Astrocyte of the cerebellum (primary cell): ENCODE measurements around the gene GLRX.

ENCODE experiments used
- DNase-seq: peaks from one replicate; pipeline ENCODE4 v3.0.0-alpha.2; 2011; ENCODE audit warnings: low read depth
- H3K4me3 ChIP-seq: 2 replicates; pipeline ENCODE4 v1.5.1; 2011; ENCODE audit warnings: mild to moderate bottlenecking, low read depth, low read length, moderate library complexity
- in situ Hi-C: cut with HindIII; loops from 2 replicates; pipeline ENCODE4 v1.10.0; 2017; ENCODE audit warnings: low sequenced_read_pairs
- TF ChIP-seq, protein P1 (sequence below): IDR thresholded peaks from 2 replicates; pipeline ENCODE4 v1.5.1; 2012; ENCODE audit warnings: low read length, low read depth, moderate library complexity, mild to moderate bottlenecking; ENCODE audit errors: missing control alignments

The GLRX gene

DNA sequence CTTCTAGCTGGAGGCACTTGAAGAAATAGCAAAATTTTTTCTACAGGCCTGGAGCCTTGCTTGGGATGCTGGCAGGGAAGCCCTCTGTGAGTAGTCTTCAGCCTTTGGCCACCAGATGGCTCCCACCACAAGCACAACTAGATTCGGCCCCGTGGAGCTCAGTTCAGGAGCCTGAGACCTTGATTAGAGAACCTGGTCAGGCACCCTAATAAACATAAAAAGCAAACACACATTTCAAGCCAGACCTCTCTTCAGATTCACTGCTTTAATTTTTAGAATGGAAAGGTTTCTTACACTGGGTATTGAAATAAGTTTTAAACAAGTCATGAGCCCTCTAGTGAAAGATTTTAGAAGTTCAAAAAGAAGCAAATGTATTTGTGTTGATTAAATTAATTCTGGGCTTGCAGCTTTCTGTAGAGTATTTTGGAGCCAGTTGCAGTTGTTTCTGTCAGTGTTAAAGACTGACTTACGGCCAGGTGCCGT, 41.4 kb downstream of the GLRX start:
- no peak overlapping the region for H3K4me3 ChIP-seq
- DNase-seq = peak; percentile 64
- in situ Hi-C loops = no loop called here
- TF ChIP-seq, protein P1, sequence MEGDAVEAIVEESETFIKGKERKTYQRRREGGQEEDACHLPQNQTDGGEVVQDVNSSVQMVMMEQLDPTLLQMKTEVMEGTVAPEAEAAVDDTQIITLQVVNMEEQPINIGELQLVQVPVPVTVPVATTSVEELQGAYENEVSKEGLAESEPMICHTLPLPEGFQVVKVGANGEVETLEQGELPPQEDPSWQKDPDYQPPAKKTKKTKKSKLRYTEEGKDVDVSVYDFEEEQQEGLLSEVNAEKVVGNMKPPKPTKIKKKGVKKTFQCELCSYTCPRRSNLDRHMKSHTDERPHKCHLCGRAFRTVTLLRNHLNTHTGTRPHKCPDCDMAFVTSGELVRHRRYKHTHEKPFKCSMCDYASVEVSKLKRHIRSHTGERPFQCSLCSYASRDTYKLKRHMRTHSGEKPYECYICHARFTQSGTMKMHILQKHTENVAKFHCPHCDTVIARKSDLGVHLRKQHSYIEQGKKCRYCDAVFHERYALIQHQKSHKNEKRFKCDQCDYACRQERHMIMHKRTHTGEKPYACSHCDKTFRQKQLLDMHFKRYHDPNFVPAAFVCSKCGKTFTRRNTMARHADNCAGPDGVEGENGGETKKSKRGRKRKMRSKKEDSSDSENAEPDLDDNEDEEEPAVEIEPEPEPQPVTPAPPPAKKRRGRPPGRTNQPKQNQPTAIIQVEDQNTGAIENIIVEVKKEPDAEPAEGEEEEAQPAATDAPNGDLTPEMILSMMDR = peak; percentile 94

DNA sequence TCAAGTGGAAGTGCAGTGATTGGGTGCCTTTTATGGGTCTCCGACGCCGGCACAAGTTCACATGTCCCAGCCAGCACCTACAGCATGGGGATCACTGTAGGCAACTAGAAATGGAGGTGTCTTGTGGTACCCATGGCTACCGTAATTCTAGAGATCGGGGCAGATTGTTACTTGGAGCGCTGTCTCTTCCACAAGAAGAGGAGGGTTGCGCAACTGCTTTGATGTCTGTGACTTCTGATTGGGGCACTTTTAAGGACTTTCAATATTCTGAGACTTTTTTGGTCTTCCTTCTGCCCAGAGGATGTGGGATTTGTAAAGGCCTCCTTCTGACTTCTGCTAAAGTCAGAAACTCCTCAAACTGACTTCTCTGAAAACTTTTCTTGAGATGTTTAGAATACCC, 41.9 kb downstream of the GLRX start:
- no peak overlapping the region for H3K4me3 ChIP-seq
- TF ChIP-seq, protein P1 = no peak
- in situ Hi-C loops = no loop called here
- no peak for DNase-seq

DNA sequence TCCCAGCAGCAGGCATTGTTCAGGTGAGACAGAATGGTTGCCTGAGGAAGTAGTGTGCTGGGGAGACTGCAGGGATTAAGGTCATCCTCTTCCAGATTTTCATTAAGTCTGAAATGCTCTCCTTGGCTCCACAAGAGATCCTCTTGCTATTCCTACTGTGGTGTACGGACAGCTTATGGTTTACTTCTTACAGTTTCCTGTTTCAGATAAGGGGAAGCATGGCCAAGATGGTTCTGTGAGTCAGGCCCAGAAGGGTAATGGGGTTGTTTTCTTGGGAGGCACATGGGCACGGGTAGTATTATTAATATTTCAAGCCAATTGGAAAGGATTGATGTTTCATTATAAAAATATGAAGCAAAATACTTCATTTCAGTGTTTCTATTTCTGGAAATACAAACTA, 42.9 kb downstream of the GLRX start:
- DNase-seq = no peak
- in situ Hi-C loops = no loop called here
- TF ChIP-seq, protein P1 = no peak
- H3K4me3 ChIP-seq = no peak overlapping the region

DNA sequence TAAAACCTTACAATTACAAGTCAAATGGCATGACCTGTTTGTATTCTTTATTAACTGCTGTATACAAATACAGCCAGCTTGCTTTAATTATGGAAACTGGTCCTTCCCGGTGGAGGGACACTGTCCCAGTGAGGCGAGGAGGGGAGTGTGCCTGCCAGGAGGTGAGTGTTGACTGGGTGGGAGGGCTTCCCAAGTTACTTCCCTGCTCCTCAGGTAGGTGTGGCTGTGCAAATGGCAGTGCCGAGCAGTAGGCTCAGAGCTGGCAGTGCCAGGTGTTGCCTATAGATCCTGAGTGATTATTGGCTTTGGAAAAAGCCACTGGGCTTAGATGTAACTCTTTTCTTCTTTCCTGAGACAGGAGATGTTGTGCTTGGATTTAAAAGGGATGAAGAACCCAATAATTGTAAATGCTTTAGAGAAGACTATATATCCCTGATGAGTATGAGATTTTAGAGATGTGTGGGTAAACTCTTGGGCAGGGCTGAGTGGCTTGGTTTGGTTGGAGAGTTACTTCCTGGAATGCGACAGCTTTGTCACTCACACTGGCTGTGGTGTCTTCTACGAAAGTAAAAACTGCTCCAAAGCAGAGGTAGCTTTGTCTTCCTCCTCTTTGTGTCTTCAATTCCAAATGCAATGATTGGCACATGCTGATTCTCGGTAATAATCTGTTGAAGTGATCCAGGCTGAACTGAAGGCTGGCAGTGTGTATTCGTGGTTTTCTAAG, 43.7 kb downstream of the GLRX start:
- H3K4me3 ChIP-seq = no peak overlapping the region
- in situ Hi-C loops = no loop called here
- DNase-seq = no peak
- TF ChIP-seq, protein P1 = no peak

DNA sequence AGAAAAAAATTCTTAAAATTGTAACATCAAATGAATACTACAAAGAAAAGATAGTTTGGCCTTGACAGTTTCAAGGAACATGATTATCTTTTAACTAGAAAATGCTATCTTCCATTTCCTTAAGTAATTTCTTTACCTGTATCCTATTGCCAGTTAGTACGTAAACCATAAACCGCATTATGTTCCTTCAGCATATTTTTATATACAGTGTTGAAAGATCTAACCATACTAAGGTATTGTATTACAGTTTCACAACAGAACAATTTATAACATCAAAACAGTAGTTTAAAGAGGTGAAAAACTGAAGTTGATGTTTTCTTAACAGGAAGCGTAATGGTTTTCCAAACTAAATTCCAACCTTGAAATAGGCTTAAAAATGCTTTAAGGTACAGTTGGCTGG, 45.1 kb downstream of the GLRX start:
- TF ChIP-seq, protein P1 = no peak
- in situ Hi-C loops = no loop called here
- DNase-seq = no peak
- H3K4me3 ChIP-seq = no peak overlapping the region

DNA sequence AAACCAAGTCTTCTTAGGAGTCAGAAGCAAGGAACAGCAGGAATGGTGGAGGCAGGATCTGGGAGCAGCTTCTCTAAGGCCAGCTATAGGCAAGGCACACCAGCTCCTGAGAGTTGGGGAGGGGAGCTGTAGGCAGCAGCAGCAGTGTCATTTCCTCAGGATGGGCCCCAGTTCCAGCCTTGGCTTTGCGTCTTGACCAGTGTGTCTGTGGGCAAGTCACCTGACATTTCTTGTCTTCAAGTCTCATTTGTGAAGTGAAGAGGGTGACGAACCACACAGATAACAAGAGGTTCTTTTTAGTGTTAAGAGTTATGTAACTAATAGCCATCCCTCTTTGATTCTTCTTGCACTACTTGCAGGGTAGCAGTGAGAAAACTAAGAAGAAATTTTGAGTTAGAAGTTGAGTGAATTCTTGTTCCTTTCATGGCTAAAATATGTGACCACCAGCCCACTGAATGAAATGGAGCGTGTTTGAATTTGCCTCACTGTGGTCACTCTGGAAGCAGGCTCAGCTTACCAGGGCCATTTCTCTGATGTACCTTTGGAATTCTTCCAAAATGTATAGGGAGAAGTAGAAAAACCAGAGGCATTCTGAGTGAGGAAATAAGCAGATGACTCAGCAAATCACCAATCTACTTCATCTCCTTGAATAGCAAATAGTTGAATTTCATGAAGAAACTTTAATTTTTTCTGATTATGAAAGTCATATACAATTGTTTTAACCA, 49.0 kb downstream of the GLRX start:
- in situ Hi-C loops = no loop called here
- no peak overlapping the region for H3K4me3 ChIP-seq
- TF ChIP-seq, protein P1 = no peak
- peak; percentile 89 for DNase-seq
